Glutamatergic neuron (in vitro differentiated cells): Measurements from ENCODE around the gene FLYWCH1. TPM values are rescaled to one million over a fixed set of nuclear protein-coding genes. Genes with fewer than 3 reads are reported as not detected.

ENCODE experiments used
- DNase-seq: peaks from one replicate; pipeline ENCODE4 v3.0.0; 2022
- H3K27ac Mint-ChIP-seq: one replicate; pipeline ENCODE4 v1.8.0; 2020; ENCODE audit warnings: mild to moderate bottlenecking, mixed read lengths, inconsistent platforms; ENCODE audit not compliant: unreplicated experiment
- H3K27me3 Mint-ChIP-seq: one replicate; pipeline ENCODE4 v1.8.0; 2020; ENCODE audit warnings: mild to moderate bottlenecking, moderate library complexity, mixed read lengths, inconsistent platforms; ENCODE audit not compliant: unreplicated experiment
- H3K36me3 Mint-ChIP-seq: one replicate; pipeline ENCODE4 v1.8.0; 2020; ENCODE audit warnings: mild to moderate bottlenecking, mixed read lengths, inconsistent platforms; ENCODE audit not compliant: unreplicated experiment
- H3K4me1 Mint-ChIP-seq: one replicate; pipeline ENCODE4 v1.8.0; 2020; ENCODE audit warnings: mild to moderate bottlenecking, low read depth, mixed read lengths, inconsistent platforms; ENCODE audit not compliant: unreplicated experiment
- H3K4me3 Mint-ChIP-seq: one replicate; pipeline ENCODE4 v1.8.0; 2020; ENCODE audit warnings: mild to moderate bottlenecking, mixed read lengths, inconsistent platforms; ENCODE audit not compliant: unreplicated experiment
- H3K9me3 Mint-ChIP-seq: one replicate; pipeline ENCODE4 v1.8.0; 2020; ENCODE audit warnings: mild to moderate bottlenecking, moderate library complexity, mixed read lengths, inconsistent platforms; ENCODE audit not compliant: unreplicated experiment
- CTCF ChIP-seq: fragments of 200-600 bp; sonication (generic); IDR thresholded peaks from one replicate; pipeline ENCODE4 v1.5.0; 2021; ENCODE audit not compliant: partially characterized antibody, unreplicated experiment
- total RNA-seq: library from RNA; stranded (reverse); fragmentation: NEBNext Ultra II Directional; extraction: Animal tissue kit (Norgen Biotek cat#: 25700); gene quantifications from one replicate; pipeline ENCODE4 v1.2.1, GENCODE V29; 2021; ENCODE audit not compliant: unreplicated experiment

The FLYWCH1 gene
- total RNA-seq, 1 donor from 2014 or later = 77.1 TPM

GRCh38 chr16:2879854-2880508 lies 31.8 kb upstream of the FLYWCH1 start:
- no peak for DNase-seq
- Mint-ChIP-seq H3K36me3 (no peaks in the 10 kb centered on the region), H3K9me3 (peaks cover 3% of the 10 kb centered on the region), H3K4me3 (no peak overlapping the region), H3K27me3 (peaks cover 10% of the 10 kb centered on the region), H3K4me1 (peaks cover 4% of the 10 kb centered on the region), H3K27ac (no peak overlapping the region)
- TF ChIP-seq CTCF = no peak

- peak; percentile 52 for DNase-seq
- Mint-ChIP-seq H3K27ac (no peak overlapping the region), H3K4me3 (peak overlapping the region; percentile 92), H3K27me3 (peaks cover 10% of the 10 kb centered on the region), H3K4me1 (peaks cover 4% of the 10 kb centered on the region), H3K9me3 (peaks cover 3% of the 10 kb centered on the region), H3K36me3 (no peaks in the 10 kb centered on the region)
- TF ChIP-seq CTCF = no peak
Measured at GRCh38 chr16:2881783-2882649, 29.7 kb upstream of the FLYWCH1 start.

- peak within 1 kb of the TSS; percentile 92 for H3K4me3 Mint-ChIP-seq
- peak within 1 kb of the TSS; percentile 88 for H3K27ac Mint-ChIP-seq
- H3K27me3 Mint-ChIP-seq = peaks cover 10% of the 10 kb centered on the region
- H3K36me3 Mint-ChIP-seq = no peaks in the 10 kb centered on the region
- H3K9me3 Mint-ChIP-seq = peaks cover 3% of the 10 kb centered on the region
- peak; percentile 100 for DNase-seq
- peaks cover 4% of the 10 kb centered on the region for H3K4me1 Mint-ChIP-seq
- peak; percentile 47 for TF ChIP-seq CTCF
Measured at GRCh38 chr16:2882650-2883457, 28.9 kb upstream of the FLYWCH1 start, which contains the start of gene FLYWCH2. Gene FLYWCH2 (plus strand): TSS chr16:2883215. CDS start chr16:2896450, 13,235 bp downstream.

- Mint-ChIP-seq H3K27me3 (peaks cover 10% of the 10 kb centered on the region), H3K27ac (peak overlapping the region; percentile 83), H3K36me3 (no peaks in the 10 kb centered on the region), H3K9me3 (peaks cover 3% of the 10 kb centered on the region), H3K4me3 (peak overlapping the region; percentile 90), H3K4me1 (peaks cover 4% of the 10 kb centered on the region)
- peak; percentile 53 for DNase-seq
- TF ChIP-seq CTCF = no peak
Measured at GRCh38 chr16:2883458-2883908, 28.2 kb upstream of the FLYWCH1 start.
